ENCODE results near the gene TMEM156.
"Not testable (repeated sequence)": the region's sequence is repeated elsewhere in the genome, so short reads cannot be mapped to it uniquely, and the experiment has no call there.

TMEM156 gene

DNA sequence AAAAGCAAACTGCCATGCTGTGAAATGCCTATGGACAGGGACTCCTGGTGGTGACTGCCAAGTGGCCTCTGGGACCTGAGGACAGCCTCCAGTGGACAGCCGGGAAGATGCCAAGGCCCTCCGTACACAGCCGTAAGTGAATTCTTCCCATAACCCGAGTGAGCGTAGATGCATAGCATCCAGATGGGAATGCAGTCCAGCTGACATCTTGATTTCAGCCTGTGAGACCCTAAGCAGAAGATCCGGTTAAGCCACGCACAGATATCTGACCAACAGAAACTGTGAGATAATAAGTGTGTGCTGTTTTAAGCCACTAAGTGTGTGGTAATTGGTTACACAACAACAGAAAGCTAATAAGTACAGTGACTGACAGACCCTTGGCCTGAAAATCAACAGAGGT lies 55.9 kb downstream of the TMEM156 start:
- no peak for DNase-seq (ENCODE audit: low spot score)
- no peak for TF ChIP-seq CTCF (IDR thresholded peaks at IDR 0.05)
- Histone ChIP-seq H3K27ac (no peak overlapping the region), H3K4me3 (no peak overlapping the region)

DNA sequence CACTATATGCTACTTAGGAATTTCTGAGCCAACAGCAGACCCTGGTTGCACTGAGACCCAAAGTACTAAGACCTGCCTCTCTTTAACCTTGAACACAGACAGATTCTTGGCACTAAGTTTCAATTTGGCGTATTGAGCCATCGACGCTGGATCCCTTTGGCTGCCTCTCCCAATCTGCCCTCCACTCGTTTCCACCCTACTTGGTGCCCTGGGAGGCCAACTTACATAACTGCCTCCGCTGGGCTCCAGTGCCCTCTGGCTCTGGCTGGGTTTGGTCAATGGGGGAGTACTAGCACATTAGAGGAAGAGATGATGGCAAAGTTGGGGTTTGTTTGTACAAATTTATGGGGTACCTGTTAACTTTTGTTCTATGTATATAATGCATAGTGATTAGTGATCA lies 63.5 kb downstream of the TMEM156 start:
- DNase-seq (ENCODE audit: low spot score) = no peak
- H3K27ac ChIP-seq = no peak overlapping the region
- no peak overlapping the region for H3K4me3 ChIP-seq
- TF ChIP-seq CTCF (IDR thresholded peaks at IDR 0.05) = no peak

DNA sequence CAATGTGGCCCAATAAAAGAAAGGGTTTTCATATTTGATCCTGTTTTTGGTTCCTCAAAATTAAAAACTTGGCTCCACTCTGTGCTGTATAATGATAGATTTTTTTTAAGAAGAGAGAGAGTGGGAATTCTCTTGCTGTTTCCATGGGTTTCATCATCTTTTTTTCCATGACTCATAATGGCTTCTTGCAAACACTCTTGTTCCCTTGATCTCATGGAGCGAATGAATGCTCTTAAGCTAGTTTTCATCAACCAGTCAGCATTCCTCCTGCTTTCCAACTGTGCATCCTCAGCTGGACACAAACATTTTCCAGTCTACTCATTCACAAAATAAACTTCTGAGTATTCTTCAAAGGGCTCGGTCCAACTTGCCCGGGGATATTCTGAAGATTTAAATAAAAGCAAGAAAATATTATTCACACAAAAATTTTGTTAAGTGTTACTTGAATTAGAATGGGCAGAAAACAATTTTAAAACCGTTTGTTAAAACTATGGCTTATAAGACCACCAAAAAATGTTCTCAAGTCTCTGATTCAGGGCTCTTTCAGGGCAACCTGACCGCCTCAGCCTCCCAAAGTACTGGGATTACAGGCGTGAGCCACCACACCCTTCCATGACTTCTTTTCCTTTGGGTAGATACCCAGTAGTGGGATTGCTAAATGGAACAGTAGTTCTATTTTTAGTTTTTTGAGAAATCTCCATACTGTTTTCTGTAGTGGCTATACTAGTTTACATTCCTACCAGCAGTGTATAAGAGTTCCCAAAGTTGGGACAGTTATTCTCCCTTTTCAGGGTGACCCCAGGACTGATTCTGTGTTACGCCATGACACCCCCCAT lies 64.7 kb downstream of the TMEM156 start:
- no peak for DNase-seq (ENCODE audit: low spot score)
- no peak overlapping the region for H3K4me3 ChIP-seq

DNA sequence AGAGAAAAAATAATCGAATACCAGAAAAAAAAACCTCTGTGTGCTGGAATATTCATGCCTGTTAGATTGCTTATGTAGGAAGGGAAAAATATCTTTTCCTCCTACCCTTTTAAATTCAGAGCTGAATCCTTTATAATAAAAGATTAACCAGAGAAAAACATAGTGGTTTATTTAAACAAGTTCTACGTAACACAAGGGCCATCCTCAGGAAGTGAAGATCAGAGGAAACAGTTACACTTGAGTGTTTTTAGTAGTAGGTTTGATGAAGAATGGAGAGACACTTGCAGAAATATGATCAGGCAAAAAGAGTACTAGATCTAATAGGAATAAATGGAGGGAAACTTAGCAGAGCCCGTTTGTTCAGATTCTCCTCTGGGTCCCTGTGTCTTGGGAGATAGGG lies 66.3 kb downstream of the TMEM156 start:
- TF ChIP-seq CTCF (IDR thresholded peaks at IDR 0.05) = no peak
- no peak overlapping the region for H3K27ac ChIP-seq
- H3K4me3 ChIP-seq = no peak overlapping the region
- DNase-seq (ENCODE audit: low spot score) = no peak

More for the DNA sequence above, 64.7 kb downstream of the TMEM156 start:
- no peak for TF ChIP-seq CTCF (IDR thresholded peaks at IDR 0.05)
- H3K27ac ChIP-seq = peak overlapping the region in 1 of 2 donors; percentile 11

DNA sequence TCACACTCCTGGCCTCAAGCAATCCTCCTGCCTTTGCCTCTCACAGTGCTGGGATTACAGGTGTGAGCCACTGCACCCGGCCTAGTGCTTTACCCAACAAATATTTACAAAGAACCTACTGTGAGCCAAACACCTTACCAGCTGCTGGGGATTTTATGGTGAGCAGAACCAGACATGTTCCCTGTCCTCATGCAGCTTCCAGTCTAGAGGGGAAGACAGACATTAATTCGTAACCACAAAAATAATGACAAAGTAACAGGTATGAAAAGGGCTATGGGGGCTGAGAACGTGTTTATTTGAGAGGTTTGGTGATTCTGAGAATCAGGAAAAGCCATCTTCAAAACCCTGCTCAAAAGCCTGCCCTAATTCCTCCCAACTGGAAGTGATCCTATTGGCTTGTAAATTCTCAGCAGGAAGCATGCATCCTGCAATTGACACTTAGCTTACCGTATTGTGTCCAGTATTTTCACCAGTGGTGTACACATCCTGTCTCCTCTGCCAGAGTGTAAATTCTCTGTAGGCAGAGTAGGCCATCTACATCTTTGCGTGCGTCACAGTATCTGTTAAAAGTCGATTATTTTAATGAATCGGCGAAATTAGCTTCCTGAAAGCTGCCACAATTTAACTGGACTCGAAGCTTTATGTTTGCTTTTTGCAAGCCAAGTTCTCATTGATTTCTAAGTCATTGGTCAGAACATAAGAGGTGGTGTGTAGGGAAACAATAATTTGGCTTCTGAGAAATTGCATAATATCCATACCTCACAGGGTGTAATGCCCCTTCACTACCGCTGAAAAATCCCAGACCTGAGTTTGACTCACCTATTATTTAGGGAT lies 67.0 kb downstream of the TMEM156 start:
- DNase-seq (ENCODE audit: low spot score) = no peak
- no peak for TF ChIP-seq CTCF (IDR thresholded peaks at IDR 0.05)
- Histone ChIP-seq H3K4me3 (no peak overlapping the region), H3K27ac (no peak overlapping the region)

GRCh38 chr4:38959248-38959647 lies 73.0 kb downstream of the TMEM156 start:
- H3K4me3 ChIP-seq; DNase-seq (ENCODE audit: low spot score); H3K27ac ChIP-seq: not testable (repeated sequence)

- no peak for TF ChIP-seq CTCF (IDR thresholded peaks at IDR 0.05)
- no peak for DNase-seq (ENCODE audit: low spot score)
- Histone ChIP-seq H3K4me3 (no peak overlapping the region), H3K27ac (no peak overlapping the region)
These were observed 73.6 kb downstream of the TMEM156 start for GRCh38 chr4:38958453-38959190.
